ENCODE results near the gene GAREM1.
"Not testable (repeated sequence)": the region's sequence is repeated elsewhere in the genome, so short reads cannot be mapped to it uniquely, and the experiment has no call there.

The GAREM1 gene

GRCh38 chr18:32470714-32471633 lies at the start of gene GAREM1:
TSS of gene GAREM1 (minus strand) at chr18:32470882. CDS start at chr18:32470428, 454 bp downstream.
- DNase-seq = peak; percentile 71

DNA sequence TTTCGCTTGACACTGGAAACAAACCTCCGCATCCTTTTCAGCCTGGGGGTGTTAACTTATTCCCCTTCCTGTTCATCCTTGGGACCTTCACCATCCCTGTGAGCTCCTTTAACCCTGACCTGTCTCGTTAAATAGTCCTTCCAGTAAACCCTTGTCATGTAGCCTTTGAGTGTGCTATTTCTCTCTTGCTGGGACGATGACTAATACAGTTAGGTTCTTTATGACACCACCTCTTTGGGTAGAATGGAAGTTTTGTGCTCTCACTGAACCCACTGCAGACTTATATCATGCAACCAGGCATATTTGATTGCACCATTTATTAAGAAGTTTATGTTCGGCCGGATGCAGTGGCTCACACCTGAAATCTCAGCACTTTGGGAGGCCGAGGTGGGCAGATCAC lies 40.5 kb upstream of the GAREM1 start:
- no peak for DNase-seq

DNA sequence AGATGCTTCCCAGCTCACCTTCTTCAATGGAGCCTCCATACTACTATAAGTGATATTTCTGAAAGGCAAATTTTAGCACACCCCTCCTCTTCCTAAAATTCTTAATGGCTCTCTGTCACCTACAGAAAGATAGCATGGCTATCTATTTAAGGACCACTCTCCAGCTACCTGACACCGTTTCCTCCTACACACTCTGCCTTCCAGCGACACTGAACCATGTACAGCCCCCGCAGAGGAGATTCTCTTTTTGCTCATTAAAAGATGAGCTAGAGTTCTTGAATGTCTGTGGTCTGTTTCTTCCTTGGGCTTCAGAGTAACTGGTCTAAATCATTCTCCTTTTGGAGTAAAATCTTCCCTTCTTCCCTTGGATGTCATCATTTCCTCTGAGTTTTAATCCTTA lies 38.4 kb upstream of the GAREM1 start:
- DNase-seq = no peak

- no peak for DNase-seq
Measured at GRCh38 chr18:32507093-32507492, 36.4 kb upstream of the GAREM1 start.

GRCh38 chr18:32502014-32502413 lies 31.3 kb upstream of the GAREM1 start:
- DNase-seq = no peak

DNA sequence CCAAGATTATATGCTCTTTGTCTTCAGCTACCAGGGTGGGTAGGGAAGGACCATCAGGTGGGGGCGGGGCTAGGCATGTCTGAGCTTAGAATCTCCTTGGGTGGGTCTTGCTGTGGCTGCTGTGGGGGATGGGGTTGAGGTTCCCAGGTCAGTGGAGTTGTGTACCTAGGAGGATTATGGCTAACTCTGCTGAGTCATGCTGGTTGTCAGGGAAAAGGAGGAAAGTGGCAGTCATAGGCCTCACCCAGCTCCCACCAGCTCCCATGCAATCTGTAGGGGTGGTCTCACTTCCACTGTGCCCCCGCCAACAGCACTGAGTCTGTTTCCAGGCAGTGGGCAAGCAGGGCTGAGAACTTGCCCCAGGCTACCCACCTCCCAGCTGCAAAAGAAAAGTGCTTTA lies 30.6 kb upstream of the GAREM1 start:
- not testable (repeated sequence) for DNase-seq

DNA sequence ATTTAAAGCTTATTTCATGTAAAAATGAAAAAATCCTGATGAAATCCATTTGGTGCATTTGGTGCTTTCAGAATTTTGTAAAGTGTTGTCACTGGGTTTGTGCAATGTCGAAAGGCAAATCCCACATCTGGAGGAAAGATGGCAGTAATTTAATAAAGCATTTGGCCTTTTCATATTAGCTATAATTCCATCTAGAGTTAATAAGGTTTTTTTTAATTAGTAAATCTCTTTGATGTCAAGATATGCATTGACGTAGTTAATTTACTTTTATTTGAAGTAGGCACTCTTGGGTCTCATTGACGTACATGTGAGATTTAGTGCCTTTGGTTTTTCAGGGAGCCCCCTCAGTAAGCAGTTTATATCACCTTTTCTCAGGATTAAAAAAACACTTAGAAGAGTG lies 12.3 kb upstream of the GAREM1 start:
- DNase-seq = no peak

- DNase-seq = no peak
Measured at GRCh38 chr18:32482117-32482516, 11.4 kb upstream of the GAREM1 start.

GRCh38 chr18:32480581-32480980 lies 9.9 kb upstream of the GAREM1 start:
- DNase-seq = no peak

DNA sequence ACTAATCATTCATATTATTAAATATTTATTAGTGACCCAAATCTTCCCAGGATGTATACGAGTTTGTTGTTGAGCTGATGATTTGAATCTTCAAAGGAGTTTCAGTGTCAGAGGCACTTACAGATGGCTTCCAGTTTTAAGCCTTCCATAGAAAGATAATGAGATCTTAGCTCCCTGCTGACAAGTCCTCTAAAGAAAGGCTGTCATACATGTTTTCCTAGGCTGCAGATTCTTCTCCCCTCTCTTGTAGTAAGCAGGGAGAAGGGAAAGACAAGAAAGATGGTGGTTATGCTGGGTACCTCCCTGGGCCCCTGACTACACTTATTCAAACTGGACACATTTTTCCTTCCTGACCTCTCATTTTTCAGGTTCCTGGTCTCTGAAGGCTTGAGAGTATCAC lies 8.1 kb upstream of the GAREM1 start:
- DNase-seq = no peak

DNA sequence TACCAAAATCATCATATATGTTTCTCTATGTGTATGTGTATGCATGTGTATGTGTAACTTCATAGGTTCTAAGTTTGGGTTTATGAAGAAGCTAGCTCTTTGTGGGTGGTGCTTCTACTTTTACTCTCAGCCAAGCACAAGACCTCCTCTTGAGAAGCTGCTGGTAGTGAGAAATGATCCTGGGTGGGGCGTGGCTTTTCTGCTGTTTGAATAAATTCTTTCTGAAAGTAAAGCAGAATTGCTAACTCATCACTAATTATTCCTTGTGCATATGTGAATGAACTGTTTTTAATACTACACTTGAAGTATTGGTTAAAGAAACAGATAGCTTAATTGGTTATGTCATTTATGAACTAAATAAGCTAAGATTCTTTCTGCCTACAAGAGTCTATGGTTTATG lies 7.6 kb upstream of the GAREM1 start:
- DNase-seq = no peak

- DNase-seq = no peak
Measured at GRCh38 chr18:32476106-32476505, 5.4 kb upstream of the GAREM1 start.

DNA sequence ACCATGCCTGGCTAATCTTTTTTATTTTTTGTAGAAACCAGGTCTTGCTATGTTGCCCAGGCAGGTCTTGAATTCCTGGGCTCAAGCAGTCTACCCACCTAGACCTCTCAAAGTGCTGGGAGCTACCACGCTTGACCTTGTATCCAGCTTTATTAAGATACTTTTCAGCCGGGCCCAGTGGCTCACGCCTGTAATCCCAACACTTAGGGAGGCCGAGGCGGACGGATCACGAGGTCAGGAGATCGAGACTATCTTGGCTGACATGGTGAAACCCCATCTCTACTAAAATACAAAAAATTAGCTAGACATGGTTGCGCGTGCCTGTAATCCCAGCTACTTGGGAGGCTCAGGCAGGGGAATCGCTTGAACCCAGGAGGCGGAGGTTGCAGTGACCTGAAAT lies 4.4 kb upstream of the GAREM1 start:
- DNase-seq = not testable (repeated sequence)

DNA sequence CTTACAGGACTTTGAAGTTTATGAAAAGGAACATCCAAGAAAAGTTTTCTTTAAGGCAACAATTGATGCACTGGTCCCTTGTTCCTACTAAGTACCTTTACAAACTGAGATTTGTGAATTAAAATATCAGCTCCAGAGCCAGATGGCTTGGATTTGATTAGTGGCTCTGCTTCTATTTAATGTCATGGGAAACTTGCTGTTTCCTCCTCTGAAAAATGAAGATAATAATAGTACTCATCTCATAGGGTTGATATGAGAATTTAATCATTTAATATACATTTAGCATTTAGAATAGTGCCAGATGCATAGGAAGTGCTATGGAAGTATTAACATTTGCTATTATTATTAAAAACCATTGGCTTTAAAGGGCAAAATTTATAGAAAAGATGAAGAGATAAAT lies 2.6 kb upstream of the GAREM1 start:
- no peak for DNase-seq

DNA sequence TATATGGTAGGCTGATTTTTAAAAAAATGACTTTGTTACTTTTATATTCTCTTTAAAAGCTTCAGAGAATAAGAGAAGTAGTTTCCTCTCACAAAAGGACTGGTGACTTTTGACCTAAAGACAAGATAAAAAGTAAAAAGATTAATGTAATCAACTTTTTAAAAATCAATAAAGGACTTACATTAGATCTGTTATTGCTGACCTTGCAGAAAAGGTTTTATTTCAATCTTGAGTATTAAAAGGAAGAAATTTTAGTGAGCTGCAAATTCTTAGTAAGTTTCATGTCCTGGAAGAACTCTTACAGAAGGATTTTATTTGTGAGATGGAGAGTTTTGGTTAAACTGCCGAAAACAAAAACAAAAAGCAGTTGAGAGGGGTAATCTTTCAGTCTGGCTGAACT lies 2.2 kb upstream of the GAREM1 start:
- no peak for DNase-seq

- DNase-seq = no peak
Measured at GRCh38 chr18:32470460-32470713, 295 bp downstream of the GAREM1 start.

- no peak for DNase-seq
Measured at GRCh38 chr18:32469691-32470459, 807 bp downstream of the GAREM1 start.

- DNase-seq = no peak
Measured at GRCh38 chr18:32469190-32469651, 1.5 kb downstream of the GAREM1 start.

GRCh38 chr18:32468147-32468845 lies 2.4 kb downstream of the GAREM1 start:
- no peak for DNase-seq

- DNase-seq = no peak
Measured at GRCh38 chr18:32461709-32462272, 8.9 kb downstream of the GAREM1 start.

DNA sequence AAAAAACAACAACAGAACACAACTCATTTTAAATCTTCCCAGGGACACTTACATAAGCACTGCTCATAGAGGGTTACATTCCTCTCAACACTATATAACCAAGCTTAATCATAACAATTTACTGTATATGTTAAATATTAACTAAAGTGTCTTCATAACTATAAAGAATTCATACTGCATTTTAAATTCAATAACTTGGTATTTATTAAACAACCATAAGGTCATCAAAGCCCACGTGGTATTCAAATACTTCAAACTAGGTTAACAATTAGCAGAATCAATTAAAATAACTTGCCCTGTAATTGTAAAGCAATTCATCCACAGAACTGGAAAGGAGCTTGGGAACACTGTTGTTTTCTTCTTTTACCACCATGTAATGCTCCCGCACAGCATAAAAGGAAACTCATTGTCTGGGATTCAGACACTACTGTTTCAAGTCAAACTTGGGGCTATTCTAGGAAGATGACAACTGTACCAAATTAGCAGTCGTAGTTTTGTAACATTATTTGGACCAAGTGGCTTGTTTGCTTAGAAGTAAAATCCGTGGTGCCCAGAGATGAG lies 10.4 kb downstream of the GAREM1 start:
- DNase-seq = no peak

DNA sequence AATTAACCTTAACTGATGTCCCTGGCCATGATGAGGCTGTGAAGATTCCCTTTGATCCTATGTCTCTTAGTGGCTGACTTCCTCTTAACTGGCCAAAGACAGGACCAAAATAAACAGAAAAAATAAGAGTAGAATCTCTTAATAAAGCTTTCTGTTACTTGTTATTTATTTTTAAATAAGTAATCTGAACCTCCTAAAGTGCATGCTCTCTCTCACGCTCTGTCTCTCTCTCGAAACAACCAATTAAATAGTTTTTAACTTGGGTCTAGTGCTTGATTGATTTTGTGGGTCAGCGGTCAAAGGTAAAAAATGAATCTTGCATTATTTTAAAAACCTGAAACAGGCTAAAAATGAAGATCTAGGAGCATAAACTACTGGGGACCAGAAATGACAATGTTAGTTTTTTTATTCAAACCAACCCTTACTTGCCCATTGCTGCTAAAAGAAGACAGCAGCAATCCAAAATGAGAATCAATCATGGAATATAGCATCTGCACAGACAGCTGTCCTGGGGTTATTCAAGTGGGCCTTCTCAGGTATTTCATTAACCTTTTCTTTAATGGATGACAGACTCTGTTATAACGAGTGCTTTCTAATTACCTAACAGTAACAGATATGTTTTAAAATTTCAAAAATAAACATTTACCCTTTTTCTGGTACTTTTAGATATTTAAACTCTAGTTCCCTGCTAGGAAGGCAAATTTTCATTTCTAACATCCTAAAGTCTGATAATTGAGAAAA lies 11.2 kb downstream of the GAREM1 start:
- DNase-seq = no peak
